ENCODE results near the gene DDX23. TPM values are rescaled to one million over a fixed set of nuclear protein-coding genes. Genes with fewer than 3 reads are reported as not detected.
A peak's percentile ranks its signal among the peaks of the same experiment; 100 is the strongest.

Gene DDX23
- total and polyA plus RNA-seq, 5 donors from 2014 or later = 30.5 to 96.3 (median 35.3) TPM

DNA sequence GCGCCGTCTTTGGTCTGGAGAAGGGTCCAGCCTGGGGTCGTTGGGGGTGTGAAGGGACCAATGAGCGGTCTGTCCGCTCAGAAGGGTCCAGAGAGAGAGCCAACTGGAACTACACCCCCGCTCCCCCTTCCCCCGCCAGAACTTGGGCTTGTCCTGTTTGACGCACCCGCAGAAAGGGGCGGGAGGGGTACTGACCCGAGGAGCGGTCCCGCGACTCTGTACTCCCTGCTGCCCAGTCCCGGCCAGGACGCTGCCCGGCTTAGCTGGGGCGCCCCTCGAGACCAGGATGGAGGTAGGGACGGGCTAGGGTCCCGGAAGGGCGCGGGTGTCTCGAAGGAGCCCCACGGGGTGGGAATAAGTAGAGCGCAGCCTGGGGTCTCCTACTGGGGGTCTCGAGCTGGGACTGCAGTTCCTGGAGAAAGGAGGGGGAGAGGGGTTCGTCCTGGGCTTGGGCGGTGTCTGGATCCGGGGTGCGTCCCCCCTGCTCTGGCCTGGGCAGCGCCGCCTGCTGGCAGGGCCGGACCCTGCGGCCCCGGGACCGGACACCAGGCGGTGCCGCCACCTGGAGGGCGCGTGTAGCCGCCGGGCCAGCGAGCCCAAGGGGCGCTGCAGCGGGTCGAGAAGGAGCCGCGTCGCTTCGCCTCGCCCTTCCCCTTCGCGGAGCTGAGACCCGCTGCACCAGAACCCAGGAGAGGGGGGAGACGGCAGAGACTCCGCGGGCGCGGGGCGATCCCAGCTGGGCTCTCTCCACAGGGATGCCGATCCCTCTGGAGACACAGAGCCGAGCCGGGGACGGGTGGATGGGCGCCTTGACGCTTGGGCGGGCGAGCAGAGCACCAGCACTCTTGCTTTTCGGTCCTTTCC, 37.5 kb downstream of the DDX23 start:
- ATAC-seq (ENCODE audit: low read depth in 2 of 2) (peak; percentile 73 to 75), DNase-seq (peak; percentile 64 to 77 (median 66))
- Histone ChIP-seq H3K27ac (ENCODE audit: insufficient read depth, low read length, poor library complexity, severe bottlenecking) (peak overlapping the region; percentile 29), H3K9me3 (ENCODE audit: control insufficient read depth in 2 of 2, low read length in 2 of 2) (no peaks in the 10 kb centered on the region), H3K36me3 (ENCODE audit: control insufficient read depth, insufficient read depth, low read length) (no peaks in the 10 kb centered on the region), H3K4me1 (ENCODE audit: control insufficient read depth, insufficient read depth, low read length, poor library complexity, severe bottlenecking) (peaks cover 34% of the 10 kb centered on the region), H3K27me3 (ENCODE audit: control insufficient read depth, insufficient read depth, low read length) (no peaks in the 10 kb centered on the region), H3K4me3 (ENCODE audit: low read depth, low read length) (peak overlapping the region; percentile 65)
- Mint-ChIP-seq H3K27me3 (peaks cover 9% of the 10 kb centered on the region), H3K36me3 (no peaks in the 10 kb centered on the region), H3K4me1 (peaks cover 6 to 49% (median 18%) of the 10 kb centered on the region in 4 donors), H3K4me3 (peak overlapping the region; percentile 90 to 96 (median 92)), H3K27ac (peak overlapping the region in 2 of 3 donors; percentile 29 to 56), H3K9me3 (no peaks in the 10 kb centered on the region)

DNA sequence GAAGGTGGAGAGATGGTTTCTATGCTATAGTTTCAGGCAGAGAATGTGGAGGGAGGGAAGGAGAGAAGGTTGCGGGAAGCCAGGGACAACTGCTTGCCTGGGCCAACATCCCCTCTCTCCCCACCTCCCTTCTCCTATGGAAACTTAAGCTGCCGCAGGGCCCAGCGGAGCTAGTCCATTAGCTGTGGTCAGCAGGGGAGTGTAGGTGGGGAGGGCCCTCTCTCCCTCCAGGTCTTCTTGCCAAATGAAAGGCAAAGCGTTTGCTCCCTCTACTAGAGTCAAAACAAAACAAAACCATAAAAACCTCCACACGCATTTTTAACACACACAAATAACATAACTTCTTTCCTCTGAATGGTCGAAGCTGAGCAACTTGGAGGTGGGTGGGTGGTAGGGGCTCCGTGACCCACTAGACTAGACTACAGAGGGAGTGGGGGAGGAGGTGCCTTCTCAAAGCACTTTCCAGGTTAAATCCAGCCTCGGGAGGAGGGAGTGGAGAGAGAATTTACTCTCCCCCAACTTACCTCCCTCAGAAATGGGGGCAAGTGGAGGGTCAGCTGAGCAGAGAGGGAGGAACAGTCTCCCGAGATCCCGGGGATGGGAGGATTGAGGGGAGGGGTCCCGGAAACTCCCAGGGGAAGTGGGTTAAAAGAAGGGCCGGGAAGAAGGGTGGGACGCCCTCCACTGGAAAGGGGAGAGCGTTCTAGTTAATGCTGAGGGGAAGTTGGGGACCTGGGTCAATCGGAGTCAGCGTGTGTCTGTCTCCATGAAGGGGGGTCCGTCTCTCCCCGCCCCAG, 38.3 kb downstream of the DDX23 start:
- no peak overlapping the region for H3K4me3 ChIP-seq (ENCODE audit: low read depth, low read length)
- peaks cover 8% of the 10 kb centered on the region for H3K27me3 Mint-ChIP-seq

GRCh38 chr12:48812389-48812788, 39.6 kb downstream of the DDX23 start:
- H3K27ac Mint-ChIP-seq = no peak overlapping the region
- no peak for DNase-seq

More for the DNA sequence above, 38.3 kb downstream of the DDX23 start:
- ATAC-seq (ENCODE audit: low read depth in 2 of 2) (no peak), DNase-seq (no peak)
- H3K36me3 ChIP-seq (ENCODE audit: control insufficient read depth, insufficient read depth, low read length) = no peaks in the 10 kb centered on the region
- Mint-ChIP-seq H3K4me3 (peak overlapping the region; percentile 90 to 96 (median 92)), H3K27ac (peak overlapping the region; percentile 29 to 56 (median 36)), H3K4me1 (peaks cover 6 to 43% (median 16%) of the 10 kb centered on the region in 4 donors), H3K9me3 (no peaks in the 10 kb centered on the region), H3K36me3 (no peaks in the 10 kb centered on the region)
- H3K27ac ChIP-seq (ENCODE audit: insufficient read depth, low read length, poor library complexity, severe bottlenecking) = no peak overlapping the region
- H3K27me3 ChIP-seq (ENCODE audit: control insufficient read depth, insufficient read depth, low read length) = no peaks in the 10 kb centered on the region
- H3K9me3 ChIP-seq (ENCODE audit: control insufficient read depth in 2 of 2, low read length in 2 of 2) = no peaks in the 10 kb centered on the region
- H3K4me1 ChIP-seq (ENCODE audit: control insufficient read depth, insufficient read depth, low read length, poor library complexity, severe bottlenecking) = peaks cover 31% of the 10 kb centered on the region

GRCh38 chr12:48811437-48812090, 40.4 kb downstream of the DDX23 start:
- DNase-seq = no peak
- Histone ChIP-seq H3K9me3 (ENCODE audit: control insufficient read depth in 2 of 2, low read length in 2 of 2) (no peaks in the 10 kb centered on the region), H3K27me3 (ENCODE audit: control insufficient read depth, insufficient read depth, low read length) (no peaks in the 10 kb centered on the region), H3K4me1 (ENCODE audit: control insufficient read depth, insufficient read depth, low read length, poor library complexity, severe bottlenecking) (peaks cover 21% of the 10 kb centered on the region), H3K36me3 (ENCODE audit: control insufficient read depth, insufficient read depth, low read length) (no peaks in the 10 kb centered on the region), H3K27ac (ENCODE audit: insufficient read depth, low read length, poor library complexity, severe bottlenecking) (no peak overlapping the region), H3K4me3 (ENCODE audit: low read depth, low read length) (no peak overlapping the region)
- Mint-ChIP-seq H3K9me3 (no peaks in the 10 kb centered on the region), H3K36me3 (no peaks in the 10 kb centered on the region), H3K4me3 (peak overlapping the region in 1 of 4 donors; percentile 69), H3K27me3 (peaks cover 4% of the 10 kb centered on the region), H3K4me1 (peaks cover 6 to 28% (median 11%) of the 10 kb centered on the region in 4 donors), H3K27ac (peak overlapping the region in 2 of 3 donors; percentile 16 to 56)
- no peak for ATAC-seq (ENCODE audit: low read depth in 2 of 2)

More at GRCh38 chr12:48812389-48812788, 39.6 kb downstream of the DDX23 start:
- peaks cover 8% of the 10 kb centered on the region for H3K27me3 Mint-ChIP-seq
- Histone ChIP-seq H3K9me3 (ENCODE audit: control insufficient read depth in 2 of 2, low read length in 2 of 2) (no peaks in the 10 kb centered on the region), H3K4me3 (ENCODE audit: low read depth, low read length) (no peak overlapping the region), H3K27me3 (ENCODE audit: control insufficient read depth, insufficient read depth, low read length) (no peaks in the 10 kb centered on the region), H3K27ac (ENCODE audit: insufficient read depth, low read length, poor library complexity, severe bottlenecking) (no peak overlapping the region), H3K4me1 (ENCODE audit: control insufficient read depth, insufficient read depth, low read length, poor library complexity, severe bottlenecking) (peaks cover 22% of the 10 kb centered on the region), H3K36me3 (ENCODE audit: control insufficient read depth, insufficient read depth, low read length) (no peaks in the 10 kb centered on the region)
- no peak for ATAC-seq (ENCODE audit: low read depth in 2 of 2)
- H3K36me3 Mint-ChIP-seq = no peaks in the 10 kb centered on the region
- no peaks in the 10 kb centered on the region for H3K9me3 Mint-ChIP-seq
- peak overlapping the region; percentile 60 to 74 (median 66) for H3K4me3 Mint-ChIP-seq
- H3K4me1 Mint-ChIP-seq = peaks cover 6 to 36% (median 15%) of the 10 kb centered on the region in 4 donors

GRCh38 chr12:48810903-48811431, 41.0 kb downstream of the DDX23 start:
- H3K27me3 ChIP-seq (ENCODE audit: control insufficient read depth, insufficient read depth, low read length) = no peaks in the 10 kb centered on the region
- Mint-ChIP-seq H3K9me3 (no peaks in the 10 kb centered on the region), H3K4me1 (peaks cover 0 to 24% (median 7%) of the 10 kb centered on the region in 4 donors), H3K27ac (peak overlapping the region in 1 of 3 donors; percentile 56), H3K36me3 (no peaks in the 10 kb centered on the region), H3K4me3 (peak overlapping the region in 1 of 4 donors; percentile 69), H3K27me3 (no peaks in the 10 kb centered on the region)
- no peak overlapping the region for H3K4me3 ChIP-seq (ENCODE audit: low read depth, low read length)
- DNase-seq = no peak
- H3K4me1 ChIP-seq (ENCODE audit: control insufficient read depth, insufficient read depth, low read length, poor library complexity, severe bottlenecking) = peaks cover 18% of the 10 kb centered on the region
- H3K36me3 ChIP-seq (ENCODE audit: control insufficient read depth, insufficient read depth, low read length) = no peaks in the 10 kb centered on the region
- no peaks in the 10 kb centered on the region for H3K9me3 ChIP-seq (ENCODE audit: control insufficient read depth in 2 of 2, low read length in 2 of 2)
- no peak overlapping the region for H3K27ac ChIP-seq (ENCODE audit: insufficient read depth, low read length, poor library complexity, severe bottlenecking)
- ATAC-seq (ENCODE audit: low read depth in 2 of 2) = no peak

- no peak for ATAC-seq (ENCODE audit: low read depth in 2 of 2)
- Histone ChIP-seq H3K4me3 (ENCODE audit: low read depth, low read length) (no peak overlapping the region), H3K36me3 (ENCODE audit: control insufficient read depth, insufficient read depth, low read length) (no peaks in the 10 kb centered on the region), H3K27me3 (ENCODE audit: control insufficient read depth, insufficient read depth, low read length) (no peaks in the 10 kb centered on the region), H3K9me3 (ENCODE audit: control insufficient read depth in 2 of 2, low read length in 2 of 2) (no peaks in the 10 kb centered on the region), H3K4me1 (ENCODE audit: control insufficient read depth, insufficient read depth, low read length, poor library complexity, severe bottlenecking) (peaks cover 4% of the 10 kb centered on the region), H3K27ac (ENCODE audit: insufficient read depth, low read length, poor library complexity, severe bottlenecking) (no peak overlapping the region)
- no peak overlapping the region for H3K4me3 Mint-ChIP-seq
- no peaks in the 10 kb centered on the region for H3K9me3 Mint-ChIP-seq
- H3K36me3 Mint-ChIP-seq = no peaks in the 10 kb centered on the region
- H3K4me1 Mint-ChIP-seq = peaks cover 0 to 12% (median 8%) of the 10 kb centered on the region in 4 donors
- no peak for DNase-seq
- H3K27me3 Mint-ChIP-seq = no peaks in the 10 kb centered on the region
- no peak overlapping the region for H3K27ac Mint-ChIP-seq
These were observed 44.0 kb downstream of the DDX23 start for GRCh38 chr12:48807981-48808380.

GRCh38 chr12:48803675-48804074, 48.3 kb downstream of the DDX23 start:
- no peaks in the 10 kb centered on the region for H3K36me3 ChIP-seq (ENCODE audit: control insufficient read depth, insufficient read depth, low read length)
- H3K4me1 Mint-ChIP-seq = peaks cover 0 to 8% (median 6%) of the 10 kb centered on the region in 4 donors
- no peaks in the 10 kb centered on the region for H3K27me3 Mint-ChIP-seq
- no peak overlapping the region for H3K27ac Mint-ChIP-seq
- H3K4me3 Mint-ChIP-seq = no peak overlapping the region
- H3K36me3 Mint-ChIP-seq = no peaks in the 10 kb centered on the region
- DNase-seq (peak in 1 of 3 donors; percentile 19), ATAC-seq (ENCODE audit: low read depth in 2 of 2) (no peak)
- no peak overlapping the region for H3K4me3 ChIP-seq (ENCODE audit: low read depth, low read length)
- no peaks in the 10 kb centered on the region for H3K9me3 ChIP-seq (ENCODE audit: control insufficient read depth in 2 of 2, low read length in 2 of 2)
- no peak overlapping the region for H3K27ac ChIP-seq (ENCODE audit: insufficient read depth, low read length, poor library complexity, severe bottlenecking)
- H3K4me1 ChIP-seq (ENCODE audit: control insufficient read depth, insufficient read depth, low read length, poor library complexity, severe bottlenecking) = peaks cover 4% of the 10 kb centered on the region
- no peaks in the 10 kb centered on the region for H3K27me3 ChIP-seq (ENCODE audit: control insufficient read depth, insufficient read depth, low read length)
- H3K9me3 Mint-ChIP-seq = no peaks in the 10 kb centered on the region
